ENCODE data around the gene EGFL7.

Gene EGFL7

DNA sequence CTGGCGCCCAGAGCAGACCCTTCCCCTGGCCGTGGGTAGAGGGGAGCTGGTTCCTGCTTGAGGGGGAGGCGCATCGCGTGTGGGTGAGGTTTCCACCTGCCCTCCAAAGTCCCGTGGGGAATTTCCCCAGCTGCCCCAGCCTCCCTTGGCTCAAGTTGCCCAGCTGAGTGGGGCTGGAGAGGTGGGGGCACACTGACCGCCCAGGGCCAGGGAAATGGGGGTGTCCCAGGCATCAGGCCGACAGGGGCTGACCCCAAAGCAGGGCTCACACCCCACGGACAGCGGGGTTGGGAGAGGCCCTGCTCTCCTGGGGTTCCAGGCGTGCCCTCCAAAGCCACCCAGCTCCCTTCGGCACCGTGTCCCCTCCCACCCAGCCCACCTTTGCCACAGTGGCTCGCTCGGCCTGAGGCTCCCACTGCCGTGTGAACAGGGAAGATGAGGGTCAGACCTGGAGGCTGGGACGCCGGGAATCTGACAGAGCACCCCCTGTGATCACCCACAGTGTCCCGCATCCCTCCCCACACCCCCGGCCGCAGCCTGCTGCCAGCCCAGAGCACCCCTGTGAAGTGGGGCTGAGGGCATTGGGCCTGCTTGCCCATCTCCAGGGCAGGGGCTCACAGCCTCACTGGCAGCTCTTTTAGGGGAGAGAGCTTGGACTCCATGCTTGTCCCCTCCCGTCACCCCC lies 933 bp upstream of the EGFL7 start:
- no peak for DNase-seq

DNA sequence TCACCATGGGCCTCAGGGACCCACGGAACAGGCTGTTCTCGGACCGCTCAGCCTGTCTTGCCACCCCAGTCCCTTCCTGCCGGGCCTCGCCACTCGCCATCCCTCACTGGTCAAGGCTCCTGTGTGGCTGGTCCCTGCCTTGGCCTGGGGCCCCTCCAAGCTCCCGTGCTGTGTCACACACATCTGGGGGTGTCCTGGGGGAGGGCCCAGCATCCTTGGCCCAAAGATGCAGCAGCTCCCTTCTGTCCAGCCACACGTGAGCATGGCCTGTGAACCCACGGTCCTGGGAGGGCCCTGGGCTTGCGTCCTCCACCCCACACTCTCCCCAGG lies 425 bp upstream of the EGFL7 start:
- DNase-seq = no peak

DNA sequence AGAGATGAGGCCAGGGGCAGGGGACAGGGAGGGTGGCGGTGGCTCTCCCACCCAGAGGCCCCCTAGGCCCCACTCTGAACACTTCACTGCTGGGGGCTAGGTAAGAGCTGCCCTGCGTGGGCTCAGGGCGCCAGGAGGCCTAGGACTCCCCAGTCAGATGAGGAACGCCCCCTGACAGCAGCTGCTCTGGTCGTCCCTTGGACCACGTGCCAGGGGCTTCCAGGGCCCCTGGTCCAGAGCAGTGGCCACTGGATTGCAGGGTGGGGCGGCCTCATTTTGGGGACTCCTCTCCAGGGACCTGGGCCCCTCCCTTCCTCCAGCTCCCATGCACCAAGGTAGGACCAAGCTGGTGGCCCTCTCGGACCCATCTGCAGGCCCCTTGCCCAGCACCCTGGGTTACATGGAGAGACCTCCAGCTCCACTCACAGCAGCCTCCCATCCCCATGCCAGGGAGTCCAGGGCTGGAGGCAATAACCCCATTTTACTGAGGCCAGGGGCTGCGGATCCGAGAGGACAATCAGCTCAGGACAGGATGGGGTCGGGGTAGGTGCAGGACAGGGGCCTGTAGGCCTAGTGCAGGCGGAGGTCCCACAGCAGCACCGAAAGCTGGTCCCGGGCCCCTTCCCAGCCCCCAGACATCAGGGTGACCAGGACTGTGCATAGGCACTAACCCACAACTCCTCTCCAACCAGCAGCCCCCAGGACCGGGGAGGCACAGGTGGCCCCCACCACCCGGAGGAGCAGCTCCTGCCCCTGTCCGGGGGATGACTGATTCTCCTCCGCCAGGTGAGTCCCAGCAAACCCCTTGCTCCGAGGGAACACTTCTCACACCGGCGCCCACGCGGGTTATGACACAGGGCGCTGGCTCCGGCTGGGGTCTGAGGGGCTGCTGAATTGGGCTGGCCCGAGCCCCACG lies 1.5 kb downstream of the EGFL7 start:
- no peak for DNase-seq

DNA sequence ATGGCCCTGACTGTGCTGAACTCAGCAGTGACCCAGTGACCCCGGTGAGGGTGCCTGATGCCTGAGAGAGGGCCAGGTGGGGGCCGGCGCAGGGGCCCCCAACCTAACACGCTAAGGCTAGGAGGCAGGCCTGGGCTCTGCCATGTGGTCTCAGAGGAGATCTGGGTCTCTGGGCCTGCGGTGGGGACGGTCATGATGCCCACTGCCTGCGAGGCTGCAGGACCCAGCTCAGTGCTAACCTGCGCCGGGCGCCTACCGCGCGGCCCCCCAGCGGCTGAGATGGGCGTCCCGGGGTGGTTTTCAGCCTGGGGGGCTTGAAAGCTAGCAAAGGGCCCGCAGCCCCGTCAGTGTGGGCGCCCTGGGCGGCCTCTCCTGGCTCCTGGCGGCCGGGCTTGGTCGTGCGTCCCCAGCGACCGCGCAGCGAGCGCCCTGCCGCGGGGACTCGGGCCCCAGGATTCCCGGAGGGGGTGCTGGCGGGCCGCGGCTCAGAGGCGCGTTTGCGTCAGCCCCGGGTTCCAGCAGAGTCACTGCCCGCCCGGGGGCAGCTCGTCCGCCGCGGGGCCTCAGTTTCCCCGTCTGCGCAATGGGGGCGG lies 2.5 kb downstream of the EGFL7 start:
- no peak for DNase-seq

DNA sequence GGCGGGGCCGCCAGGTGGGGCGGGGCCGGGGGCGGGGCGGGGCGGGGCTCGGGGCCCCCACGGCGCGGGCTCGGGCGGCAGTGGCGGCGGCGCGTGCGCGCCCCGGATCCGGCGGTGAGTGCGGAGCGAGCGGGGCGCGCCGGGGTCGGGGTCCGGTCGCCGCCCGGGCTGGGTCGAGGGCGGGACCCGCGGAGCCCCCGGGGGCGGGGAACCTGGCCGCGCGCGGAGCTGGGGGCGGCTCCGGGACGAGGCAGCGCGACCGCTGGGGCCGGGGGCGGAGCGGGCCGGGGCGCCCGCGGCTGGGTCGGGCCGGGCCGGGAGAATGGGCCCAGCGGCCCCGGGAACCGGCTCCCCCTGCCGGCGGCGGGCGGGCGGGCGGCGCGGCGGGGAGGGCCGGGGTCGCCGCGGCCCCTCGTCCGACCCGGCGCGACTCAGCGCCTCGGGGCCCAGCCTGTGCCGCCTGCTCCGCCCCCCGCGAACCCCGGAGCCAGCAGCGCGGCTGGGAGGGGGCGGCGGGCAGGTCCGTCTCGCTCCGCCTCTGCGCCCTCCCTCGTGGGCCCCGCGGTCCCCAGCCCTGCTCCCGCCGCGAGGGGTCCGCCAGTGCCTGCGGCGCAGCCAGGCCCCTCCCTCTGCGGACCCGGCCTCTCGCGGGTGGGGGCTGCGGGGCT lies 3.1 kb downstream of the EGFL7 start:
- DNase-seq = no peak

DNA sequence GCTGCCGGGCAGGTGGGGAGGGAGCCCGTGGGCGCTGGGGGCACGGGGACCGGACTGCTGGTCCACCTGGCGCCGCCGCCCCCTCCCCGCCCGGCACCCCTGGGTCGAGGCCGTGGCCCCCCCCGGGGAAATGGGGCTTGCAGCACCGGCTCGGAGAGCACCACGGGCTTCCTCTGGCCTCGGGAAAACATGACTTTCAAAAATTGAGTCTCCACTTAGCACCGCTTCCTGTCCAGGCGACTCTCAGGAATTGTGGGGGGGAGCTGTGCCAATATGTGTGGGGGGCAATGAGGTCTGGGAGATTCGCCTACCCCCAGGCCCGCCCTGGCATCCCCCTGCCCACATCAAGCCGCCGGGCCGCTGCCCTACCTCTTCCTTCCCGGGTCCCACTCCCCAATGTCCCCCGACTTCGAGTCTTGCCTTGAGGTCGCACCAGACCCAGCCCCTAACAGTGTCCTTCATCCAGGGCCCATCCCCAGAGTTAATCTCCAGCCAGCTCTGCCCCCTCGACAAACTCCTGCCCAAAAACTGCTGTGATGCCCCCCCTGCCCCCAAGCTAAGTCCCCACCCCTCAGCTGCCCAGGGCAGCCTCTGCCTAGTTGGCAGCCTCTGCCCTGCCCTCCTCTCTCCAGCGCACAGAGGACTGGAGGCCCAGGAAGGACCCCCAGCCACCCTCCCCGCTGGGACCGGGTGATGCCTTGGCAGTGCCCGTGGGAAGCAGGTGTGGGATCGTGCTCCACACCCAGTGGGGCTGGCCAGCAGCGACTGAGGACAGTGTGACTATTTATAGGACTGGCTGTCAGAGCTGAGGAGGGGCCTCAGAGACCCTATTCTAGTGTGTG lies 3.9 kb downstream of the EGFL7 start:
- DNase-seq = no peak

DNA sequence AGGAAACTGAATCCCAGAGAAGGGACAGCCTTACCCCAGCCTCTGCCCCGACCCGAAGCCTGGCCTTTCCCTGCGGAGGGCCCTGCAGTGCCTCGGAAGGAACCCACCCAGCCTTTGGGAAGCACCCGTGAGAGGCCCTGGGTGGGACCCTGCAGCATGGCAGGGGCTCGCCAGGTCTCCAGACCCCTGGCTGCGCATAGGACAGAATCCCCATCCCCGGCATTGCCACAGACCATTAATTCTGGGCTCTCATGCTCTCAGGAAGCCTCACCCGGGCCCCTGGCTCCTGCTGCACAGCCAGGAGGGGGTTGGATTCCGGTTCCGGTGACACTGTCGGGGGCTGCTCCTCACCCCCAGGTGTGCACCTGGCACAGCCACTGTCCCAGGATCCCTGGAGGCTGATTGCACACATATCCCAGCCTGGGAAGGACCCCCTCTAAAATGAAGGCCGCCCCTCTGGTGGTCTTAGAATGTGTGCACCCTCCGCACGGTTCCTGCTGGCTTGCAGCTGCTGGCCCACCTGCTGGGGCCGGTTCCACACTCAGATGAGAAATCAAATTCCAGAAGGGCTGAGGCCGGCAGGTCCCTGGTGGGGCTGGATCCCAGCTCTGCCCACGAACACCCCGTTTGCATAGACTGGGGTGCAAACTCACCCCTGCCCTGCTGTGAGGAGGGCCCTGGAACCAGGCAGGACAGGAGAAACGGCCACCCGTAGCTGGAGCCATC lies 4.7 kb downstream of the EGFL7 start:
- DNase-seq = no peak

DNA sequence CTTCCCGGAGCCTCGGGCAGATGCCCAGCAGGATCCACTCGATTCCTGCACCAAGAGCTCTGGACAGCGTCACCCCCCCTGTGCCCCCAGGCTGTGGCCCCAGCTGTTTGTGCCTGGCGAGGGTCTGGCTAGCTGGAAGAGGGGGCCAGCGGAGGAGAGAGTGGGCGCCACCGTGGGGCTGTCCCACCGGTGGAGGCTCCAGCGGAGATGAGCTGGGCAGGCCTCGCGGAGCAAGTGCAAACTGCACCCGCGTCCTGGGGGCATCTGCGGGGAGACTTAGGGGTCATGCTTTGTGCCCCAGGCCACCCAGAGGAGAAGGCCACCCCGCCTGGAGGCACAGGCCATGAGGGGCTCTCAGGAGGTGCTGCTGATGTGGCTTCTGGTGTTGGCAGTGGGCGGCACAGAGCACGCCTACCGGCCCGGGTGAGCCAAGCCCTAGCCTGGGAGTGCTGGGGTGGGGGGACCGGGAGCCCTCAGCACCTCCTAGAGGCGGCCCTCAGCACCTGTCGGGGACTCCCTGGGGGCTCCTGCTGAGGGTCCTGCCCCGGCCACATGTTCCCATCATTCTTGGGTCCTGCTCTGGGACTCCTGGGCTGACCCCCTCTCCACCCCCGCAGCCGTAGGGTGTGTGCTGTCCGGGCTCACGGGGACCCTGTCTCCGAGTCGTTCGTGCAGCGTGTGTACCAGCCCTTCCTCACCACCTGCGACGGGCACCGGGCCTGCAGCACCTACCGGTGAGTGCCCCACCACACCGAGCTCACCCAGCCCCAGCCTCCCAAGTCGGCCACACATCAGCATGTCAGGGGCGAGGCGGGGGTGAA lies 5.4 kb downstream of the EGFL7 start:
- no peak for DNase-seq

DNA sequence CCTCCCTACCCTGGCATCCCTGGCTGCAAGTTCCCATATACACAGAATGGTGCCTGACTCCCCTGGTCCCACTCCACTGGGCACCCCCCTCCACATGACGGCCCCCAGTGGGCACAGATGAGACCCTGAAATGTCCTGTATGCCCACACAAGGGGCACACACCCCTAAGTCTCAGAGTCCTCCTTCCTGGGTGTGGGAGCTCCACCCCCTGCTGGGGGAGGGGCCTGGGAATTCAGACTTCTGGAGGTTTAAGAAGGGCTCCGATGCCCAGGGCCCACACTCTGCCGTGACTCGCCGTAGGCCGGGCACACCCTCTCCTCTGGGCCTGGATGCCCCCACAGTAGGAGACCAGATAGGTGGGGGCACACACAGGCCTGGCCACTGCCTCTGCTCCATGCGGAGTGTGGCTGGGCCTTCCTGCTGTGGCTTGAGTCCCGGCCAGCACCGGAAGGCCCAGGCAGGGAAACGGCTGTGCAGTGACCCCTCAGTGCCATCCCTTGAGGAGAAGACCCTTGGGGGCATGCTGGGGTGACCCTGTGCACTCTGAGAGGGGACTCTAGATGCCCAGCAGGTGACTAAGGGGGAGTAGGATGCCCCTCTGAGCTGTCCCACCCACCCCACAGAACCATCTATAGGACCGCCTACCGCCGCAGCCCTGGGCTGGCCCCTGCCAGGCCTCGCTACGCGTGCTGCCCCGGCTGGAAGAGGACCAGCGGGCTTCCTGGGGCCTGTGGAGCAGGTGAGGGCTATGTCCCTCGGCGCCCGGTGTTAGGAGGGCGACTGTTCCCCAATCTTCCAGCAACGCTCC lies 6.5 kb downstream of the EGFL7 start:
- no peak for DNase-seq

DNA sequence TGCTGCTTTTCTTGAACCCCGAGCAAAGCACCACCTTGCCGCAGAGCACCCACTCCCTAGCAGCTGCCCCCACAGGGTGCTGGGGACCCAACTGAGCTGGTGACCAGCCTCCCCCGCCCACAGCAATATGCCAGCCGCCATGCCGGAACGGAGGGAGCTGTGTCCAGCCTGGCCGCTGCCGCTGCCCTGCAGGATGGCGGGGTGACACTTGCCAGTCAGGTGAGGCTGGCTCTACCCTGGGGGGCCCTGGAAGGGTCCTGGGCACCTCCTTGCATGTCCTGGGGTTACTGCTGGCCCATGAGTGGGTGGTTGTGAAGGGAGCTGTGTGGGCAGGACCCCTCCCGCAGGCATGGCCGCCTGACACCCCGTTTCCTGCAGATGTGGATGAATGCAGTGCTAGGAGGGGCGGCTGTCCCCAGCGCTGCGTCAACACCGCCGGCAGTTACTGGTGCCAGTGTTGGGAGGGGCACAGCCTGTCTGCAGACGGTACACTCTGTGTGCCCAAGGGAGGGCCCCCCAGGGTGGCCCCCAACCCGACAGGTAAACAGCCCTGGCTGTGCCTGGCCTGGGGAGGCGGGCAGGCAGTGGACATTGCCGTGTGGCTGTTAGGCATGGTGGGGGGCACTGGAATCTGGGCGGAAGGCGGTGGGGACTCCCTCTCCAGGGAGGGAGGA lies 7.2 kb downstream of the EGFL7 start:
- no peak for DNase-seq

DNA sequence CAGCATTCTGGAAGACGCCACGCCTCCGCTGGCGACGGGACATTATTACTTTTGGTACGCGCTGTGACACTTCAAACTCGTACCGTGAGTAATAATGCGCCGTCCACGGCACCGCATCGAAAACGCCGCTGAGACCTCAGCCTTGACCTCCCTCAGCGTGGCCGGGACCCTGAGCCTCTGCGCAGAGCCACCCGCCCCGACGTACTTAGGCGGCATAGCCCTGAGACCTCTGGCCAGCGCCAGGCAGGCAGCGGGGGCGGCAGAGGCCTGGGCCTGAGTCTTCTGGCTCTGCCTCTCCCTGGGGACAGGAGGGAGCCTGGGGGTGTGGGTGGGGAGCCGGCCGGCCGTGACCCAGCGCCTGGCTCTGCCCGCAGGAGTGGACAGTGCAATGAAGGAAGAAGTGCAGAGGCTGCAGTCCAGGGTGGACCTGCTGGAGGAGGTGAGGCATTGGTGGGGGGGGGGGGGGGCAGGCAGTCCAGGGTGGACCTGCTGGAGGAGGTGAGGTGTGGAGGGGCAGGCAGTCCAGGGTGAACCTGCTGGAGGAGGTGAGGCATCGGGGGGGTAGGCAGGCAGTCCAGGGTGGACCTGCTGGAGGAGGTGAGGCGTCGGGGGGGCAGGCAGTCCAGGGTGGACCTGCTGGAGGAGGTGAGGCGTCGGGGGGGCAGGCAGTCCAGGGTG lies 8.0 kb downstream of the EGFL7 start:
- no peak for DNase-seq

DNA sequence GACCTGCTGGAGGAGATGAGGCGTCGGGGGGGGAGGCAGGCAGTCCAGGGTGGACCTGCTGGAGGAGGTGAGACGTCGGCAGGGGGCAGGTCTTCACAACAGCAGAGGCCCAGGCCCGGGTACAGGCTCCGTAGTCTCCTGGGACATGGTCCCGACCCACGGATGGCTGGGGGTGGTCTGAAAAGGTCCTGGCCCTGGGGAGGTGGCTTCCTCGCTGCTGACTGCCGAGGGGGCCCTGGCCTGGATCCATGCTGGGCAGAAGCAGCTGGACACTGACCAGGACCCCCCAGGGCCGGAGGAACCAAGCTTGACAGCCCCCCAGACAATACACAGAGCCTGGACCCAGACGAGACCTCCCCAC lies 8.5 kb downstream of the EGFL7 start:
- no peak for DNase-seq

DNA sequence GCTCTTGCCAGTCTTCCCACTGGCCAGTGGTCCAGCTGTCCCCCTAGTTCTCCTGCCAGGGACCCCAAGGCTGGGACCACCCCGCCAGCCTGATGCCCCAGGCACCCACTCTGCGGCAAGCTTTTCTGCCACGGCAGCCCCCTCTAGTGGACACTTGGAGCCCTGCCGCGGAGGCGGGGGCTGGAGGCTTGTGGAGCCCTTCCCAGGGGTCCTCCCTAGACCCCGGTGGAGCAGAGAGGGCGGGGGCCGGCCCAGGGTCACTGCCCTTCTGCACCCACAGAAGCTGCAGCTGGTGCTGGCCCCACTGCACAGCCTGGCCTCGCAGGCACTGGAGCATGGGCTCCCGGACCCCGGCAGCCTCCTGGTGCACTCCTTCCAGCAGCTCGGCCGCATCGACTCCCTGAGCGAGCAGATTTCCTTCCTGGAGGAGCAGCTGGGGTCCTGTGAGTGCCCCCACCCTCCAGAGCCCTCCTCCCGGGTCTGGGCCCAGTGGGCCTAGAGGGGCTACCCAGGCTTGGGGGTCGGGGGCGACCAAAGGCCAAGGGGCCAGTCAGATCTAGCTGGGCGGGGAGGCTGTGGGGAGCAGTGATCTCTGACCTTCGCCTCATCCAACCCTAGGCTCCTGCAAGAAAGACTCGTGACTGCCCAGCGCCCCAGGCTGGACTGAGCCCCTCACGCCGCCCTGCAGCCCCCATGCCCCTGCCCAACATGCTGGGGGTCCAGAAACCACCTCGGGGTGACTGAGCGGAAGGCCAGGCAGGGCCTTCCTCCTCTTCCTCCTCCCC lies 9.1 kb downstream of the EGFL7 start:
- peak in 1 of 2 experiments; percentile 34 for DNase-seq

DNA sequence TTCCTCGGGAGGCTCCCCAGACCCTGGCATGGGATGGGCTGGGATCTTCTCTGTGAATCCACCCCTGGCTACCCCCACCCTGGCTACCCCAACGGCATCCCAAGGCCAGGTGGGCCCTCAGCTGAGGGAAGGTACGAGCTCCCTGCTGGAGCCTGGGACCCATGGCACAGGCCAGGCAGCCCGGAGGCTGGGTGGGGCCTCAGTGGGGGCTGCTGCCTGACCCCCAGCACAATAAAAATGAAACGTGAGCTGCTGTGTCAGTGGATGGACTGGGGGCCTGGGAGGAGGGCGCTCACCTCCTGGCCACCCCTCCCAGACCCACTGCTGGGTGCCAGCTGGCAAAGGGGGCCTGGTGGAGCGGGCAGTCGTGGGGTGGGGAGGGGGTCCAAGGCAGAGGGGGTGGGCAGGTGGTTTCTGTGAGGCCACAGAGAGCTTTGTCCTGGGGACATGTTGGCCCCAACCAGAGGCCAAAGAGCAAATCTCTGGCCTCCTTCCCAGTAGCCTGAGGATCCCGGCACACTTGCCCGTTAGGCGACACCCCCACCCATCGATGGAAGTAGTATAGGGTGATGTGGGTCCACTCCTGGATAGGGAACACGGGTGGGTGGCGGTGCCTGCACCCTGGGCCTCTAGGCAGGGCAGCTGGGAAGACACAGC lies 9.8 kb downstream of the EGFL7 start:
- no peak for DNase-seq

DNA sequence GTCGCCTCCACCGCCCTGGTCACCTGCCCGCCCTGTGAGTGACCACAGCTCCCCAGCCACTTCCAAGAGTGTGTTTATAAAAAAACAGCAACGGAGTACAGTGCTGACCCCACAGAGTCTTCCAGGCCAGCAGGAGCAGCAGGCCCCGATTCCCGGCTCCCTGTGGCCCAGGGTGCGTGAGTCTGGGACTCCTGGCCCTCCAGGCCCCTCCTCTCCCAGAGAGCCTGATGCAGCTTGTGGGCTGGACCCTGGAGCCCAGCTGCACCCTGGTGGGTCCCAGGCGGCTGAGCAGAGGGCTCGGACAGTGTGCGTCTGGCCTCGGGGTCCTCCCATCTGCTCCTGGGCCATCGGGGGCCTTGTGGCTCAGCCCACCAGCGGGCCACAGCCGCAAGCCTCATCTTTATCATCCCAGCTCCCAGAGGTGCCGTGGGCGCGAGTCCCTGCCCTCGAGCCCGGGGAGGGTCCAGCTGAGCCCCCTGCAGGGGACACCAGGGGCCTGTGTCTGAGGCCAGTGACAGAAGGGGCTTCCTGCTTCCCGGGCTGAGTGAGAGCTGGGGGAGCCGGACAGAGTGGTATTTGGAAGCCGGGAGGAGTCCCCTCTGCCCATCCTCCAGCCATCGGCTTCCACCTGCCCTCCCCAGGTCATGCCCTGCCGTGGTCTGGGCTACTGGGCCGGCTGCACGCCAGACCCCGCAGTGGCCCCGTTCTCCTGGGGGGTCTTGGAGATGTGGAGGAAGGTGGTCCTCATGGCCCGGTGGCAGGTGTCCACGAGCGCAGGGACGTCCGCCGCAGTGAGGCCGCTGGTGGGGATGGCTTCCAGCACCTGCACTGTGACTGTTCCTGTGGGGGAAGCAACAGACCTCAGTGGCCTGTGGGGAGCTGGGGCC lies 10.6 kb downstream of the EGFL7 start:
- no peak for DNase-seq

DNA sequence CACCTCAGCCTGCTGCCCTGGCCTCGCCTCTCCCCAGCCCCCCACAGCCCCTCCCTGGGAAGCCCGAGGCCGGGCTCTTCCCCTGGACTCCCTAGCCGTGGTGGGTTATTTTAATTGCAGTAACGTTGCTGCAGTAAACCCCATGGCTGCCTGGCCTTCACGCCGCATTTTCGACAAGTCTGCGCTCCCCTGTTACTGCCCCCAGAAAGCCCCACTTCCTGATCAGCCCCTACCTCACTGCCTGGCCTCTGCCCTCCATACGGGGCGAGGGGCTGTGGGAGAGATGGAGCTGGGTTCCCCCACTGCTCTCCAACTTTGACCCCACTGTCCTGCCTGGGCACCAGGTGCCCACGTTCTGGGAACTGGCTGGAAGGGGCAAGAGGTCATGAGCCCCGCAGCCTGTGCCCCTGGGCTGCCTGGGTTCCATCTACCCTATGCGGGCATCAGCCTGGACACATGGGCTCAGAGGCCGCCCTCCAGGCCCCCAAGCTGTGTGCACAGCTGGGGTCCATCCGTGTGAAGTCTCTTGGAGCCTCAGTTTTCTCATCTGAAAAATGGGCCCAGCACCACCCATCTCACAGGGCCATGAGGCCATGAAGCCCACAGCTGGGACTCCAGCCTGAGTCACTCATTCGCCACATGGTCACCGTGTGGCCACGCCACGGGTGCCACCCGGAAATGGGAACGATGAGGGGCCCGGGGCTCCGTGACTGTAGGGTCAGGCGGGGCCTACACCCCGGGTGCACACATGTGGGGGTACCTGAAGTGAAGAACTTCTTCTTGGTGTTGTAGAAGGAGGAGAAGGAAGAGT lies 11.5 kb downstream of the EGFL7 start:
- DNase-seq = no peak

All from AML-193 (cell line).